HEK293T (cell line): ENCODE measurements around the gene HNMT.

Experiments used
- CTCF ChIA-PET: fragments of 350-600 bp; formaldehyde crosslinking; extraction: SDS; loops from one replicate; lab custom pipeline; 2021; ENCODE audit warnings: antibody characterized with exemption, inconsistent platforms; lab: Yijun Ruan, JAX
- POLR2A ChIA-PET: fragments of 350-600 bp; formaldehyde crosslinking; extraction: SDS; loops from one replicate; lab custom pipeline; 2020; ENCODE audit warnings: antibody characterized with exemption, inconsistent platforms; lab: Yijun Ruan, JAX
- DNase-seq: peaks from one replicate; pipeline ENCODE4 v3.0.0; 2012; ENCODE audit warnings: mixed read lengths; ENCODE audit errors: extremely low spot score
- ARNT ChIP-seq: fragments of 450-650 bp; IDR thresholded peaks from 2 replicates; pipeline ENCODE4 v1.6.1; 2017; ENCODE audit warnings: mild to moderate bottlenecking
- BHLHE40 ChIP-seq: fragments of 450-650 bp; IDR thresholded peaks from 2 replicates; pipeline ENCODE4 v1.6.1; 2016; ENCODE audit warnings: mild to moderate bottlenecking, moderate library complexity, borderline replicate concordance
- CTBP1 ChIP-seq: fragments of 450-650 bp; IDR thresholded peaks from 2 replicates; pipeline ENCODE4 v1.6.1; 2016; ENCODE audit warnings: borderline replicate concordance
- ELF4 ChIP-seq: fragments of 450-650 bp; IDR thresholded peaks from 2 replicates; pipeline ENCODE4 v1.6.1; 2017; ENCODE audit warnings: antibody characterized with exemption
- FOXA1 ChIP-seq: fragments of 450-650 bp; IDR thresholded peaks from 2 replicates; pipeline ENCODE4 v1.6.1; 2016; ENCODE audit warnings: mild to moderate bottlenecking
- FOXK2 ChIP-seq: fragments of 450-650 bp; IDR thresholded peaks from 2 replicates; pipeline ENCODE4 v1.6.1; 2016; ENCODE audit warnings: mild to moderate bottlenecking
- FOXM1 ChIP-seq: fragments of 450-650 bp; IDR thresholded peaks from 2 replicates; pipeline ENCODE4 v1.6.1; 2017; ENCODE audit warnings: mild to moderate bottlenecking, borderline replicate concordance
- HDGF ChIP-seq: fragments of 450-650 bp; IDR thresholded peaks from 2 replicates; pipeline ENCODE4 v1.6.1; 2017; ENCODE audit warnings: antibody characterized with exemption, borderline replicate concordance
- L3MBTL2 ChIP-seq: fragments of 450-650 bp; conservative IDR thresholded peaks from 2 replicates; pipeline ENCODE4 v1.6.1; 2016; ENCODE audit warnings: mild to moderate bottlenecking
- LEF1 ChIP-seq: fragments of 450-650 bp; IDR thresholded peaks from 2 replicates; pipeline ENCODE4 v1.6.1; 2017; ENCODE audit warnings: mild to moderate bottlenecking, borderline replicate concordance
- NFRKB ChIP-seq: fragments of 450-650 bp; IDR thresholded peaks from 2 replicates; pipeline ENCODE4 v1.6.1; 2016; ENCODE audit warnings: mild to moderate bottlenecking, moderate library complexity
- PKNOX1 ChIP-seq: fragments of 450-650 bp; IDR thresholded peaks from 2 replicates; pipeline ENCODE4 v1.6.1; 2016
- SP1 ChIP-seq: fragments of 450-650 bp; IDR thresholded peaks from 2 replicates; pipeline ENCODE4 v1.6.1; 2017
- SUZ12 ChIP-seq: fragments of 450-650 bp; IDR thresholded peaks from 2 replicates; pipeline ENCODE4 v1.6.1; 2016; ENCODE audit warnings: mild to moderate bottlenecking
- TARDBP ChIP-seq: fragments of 450-650 bp; IDR thresholded peaks from 2 replicates; pipeline ENCODE4 v1.6.1; 2016
- ZNF384 ChIP-seq: fragments of 450-650 bp; IDR thresholded peaks from 2 replicates; pipeline ENCODE4 v1.6.1; 2016

Gene HNMT

DNA sequence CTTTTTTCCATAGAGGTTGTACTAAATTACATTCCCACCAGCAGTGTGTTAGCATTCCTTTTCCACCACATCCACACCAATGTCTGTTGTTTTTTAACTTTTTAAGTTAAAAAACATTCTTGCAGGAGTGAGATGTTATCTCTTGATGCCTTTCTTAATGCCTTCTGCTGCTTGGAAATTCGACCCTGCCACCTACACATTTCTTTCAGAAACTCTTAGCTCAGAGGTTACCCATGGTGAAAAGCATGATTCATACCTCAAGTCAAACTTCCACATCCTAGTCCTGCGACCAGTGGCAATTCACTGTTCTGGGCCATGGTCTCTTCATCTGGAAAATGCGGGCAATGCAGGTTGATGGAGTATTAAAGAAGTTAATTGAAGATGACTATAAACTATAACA is 12.7 kb upstream of the HNMT start:
- no peak for DNase-seq
- TF ChIP-seq NFRKB (no peak), FOXA1 (no peak), LEF1 (no peak), CTBP1 (no peak), HDGF (no peak), SP1 (no peak), TARDBP (no peak)
- ChIA-PET CTCF (no interaction called here), POLR2A (no interaction called here)

GRCh38 chr2:137952586-137953129 is 11.6 kb upstream of the HNMT start:
- CTCF ChIA-PET, result no interaction called here
- DNase-seq, result no peak
- TF ChIP-seq SP1 (no peak), ARNT (no peak), BHLHE40 (no peak), HDGF (no peak)

GRCh38 chr2:137955536-137955935 is 8.7 kb upstream of the HNMT start:
- POLR2A ChIA-PET, result no interaction called here
- CTCF ChIA-PET, result no interaction called here
- no peak for DNase-seq
- no peak for TF ChIP-seq TARDBP
- no peak for TF ChIP-seq ARNT
- TF ChIP-seq L3MBTL2, result no peak
- no peak for TF ChIP-seq CTBP1
- no peak for TF ChIP-seq BHLHE40
- no peak for TF ChIP-seq FOXM1

More at GRCh38 chr2:137952586-137953129, 11.6 kb upstream of the HNMT start:
- POLR2A ChIA-PET, result no interaction called here

DNA sequence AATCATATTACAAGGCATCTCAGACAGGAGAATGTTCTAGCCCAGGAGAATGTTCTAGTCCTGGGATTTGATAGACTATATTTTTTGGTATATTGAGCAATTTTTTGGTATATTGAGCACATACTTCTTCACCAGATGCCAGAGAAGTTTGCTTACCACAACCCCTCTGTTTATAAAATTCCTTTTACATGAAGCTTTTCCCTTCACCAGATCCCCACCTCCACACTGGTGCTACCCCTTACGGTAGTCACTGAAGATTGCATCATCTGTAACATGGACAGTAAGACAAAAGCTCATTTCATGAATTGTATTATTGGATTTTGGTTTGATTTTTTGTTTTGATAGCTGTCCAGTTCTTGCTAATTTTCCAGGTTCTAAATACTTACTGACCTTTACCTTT is 7.2 kb upstream of the HNMT start:
- POLR2A ChIA-PET, result no interaction called here
- DNase-seq, result no peak

GRCh38 chr2:137959166-137959565 is 5.1 kb upstream of the HNMT start:
- TF ChIP-seq FOXA1, result no peak
- no peak for TF ChIP-seq ARNT
- CTCF ChIA-PET, result interaction anchor here (1.1 kb wide), 1 partner anchor 11 kb away, joined by 3 read pairs; no protein-coding TSS in a partner anchor
- POLR2A ChIA-PET, result no interaction called here
- DNase-seq, result no peak

More for the DNA sequence above, 7.2 kb upstream of the HNMT start:
- CTCF ChIA-PET, result interaction anchor here (0.6 kb wide), 1 partner anchor 764 kb away, joined by 4 read pairs; no protein-coding TSS in a partner anchor
- TF ChIP-seq LEF1 (no peak), L3MBTL2 (no peak), ARNT (no peak), SP1 (no peak), PKNOX1 (no peak), NFRKB (no peak), HDGF (no peak), CTBP1 (no peak), SUZ12 (no peak), ZNF384 (no peak), ELF4 (no peak), BHLHE40 (no peak), TARDBP (no peak), FOXK2 (no peak), FOXM1 (no peak), FOXA1 (no peak)

DNA sequence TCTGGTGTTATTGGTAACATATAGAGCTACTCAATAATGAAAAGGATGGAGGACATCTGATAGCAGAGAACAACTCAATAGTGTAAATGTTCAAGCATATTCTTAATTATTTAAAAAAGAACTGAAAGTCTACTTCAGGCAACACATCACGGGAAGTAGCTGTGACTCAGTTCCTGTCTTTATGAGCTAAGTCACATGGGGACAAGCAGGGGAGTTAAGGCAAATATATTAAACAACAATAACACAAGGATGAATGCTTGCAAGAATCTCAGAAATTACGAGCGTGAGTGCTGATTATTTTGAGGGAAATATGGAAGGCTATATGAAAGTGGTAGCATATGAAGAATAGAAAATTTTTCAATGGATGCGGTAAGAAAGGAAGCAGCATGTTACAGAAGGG is 4.0 kb upstream of the HNMT start:
- ChIA-PET POLR2A (no interaction called here), CTCF (interaction anchor here (0.6 to 1.1 kb wide), 2 partner anchors 13 to 24 kb away, joined by 3 read pairs; no protein-coding TSS in a partner anchor)
- no peak for DNase-seq
- TF ChIP-seq NFRKB, result no peak
- no peak for TF ChIP-seq CTBP1

- no peak for TF ChIP-seq ZNF384
- no peak for TF ChIP-seq FOXM1
- TF ChIP-seq SP1, result no peak
- TF ChIP-seq LEF1, result no peak
- no peak for TF ChIP-seq PKNOX1
- TF ChIP-seq SUZ12, result no peak
- no peak for TF ChIP-seq ELF4
- TF ChIP-seq TARDBP, result no peak
- TF ChIP-seq L3MBTL2, result no peak
- TF ChIP-seq HDGF, result no peak
- no peak for TF ChIP-seq BHLHE40
- TF ChIP-seq ARNT, result no peak
- no peak for TF ChIP-seq FOXA1
- no peak for TF ChIP-seq CTBP1
- ChIA-PET POLR2A (no interaction called here), CTCF (no interaction called here)
- no peak for DNase-seq
These were observed 2.7 kb upstream of the HNMT start for GRCh38 chr2:137961602-137962001.
